IPS-NIHi7 (cell line): ENCODE measurements around the gene JPH4.
A peak's percentile ranks its signal among the peaks of the same experiment; 100 is the strongest.

Experiments used
- DNase-seq: peaks from one replicate; pipeline ENCODE4 v3.0.0; 2012; ENCODE audit warnings: mixed read lengths; ENCODE audit errors: extremely low spot score

Gene JPH4

GRCh38 chr14:23579739-23580138 lies 1.1 kb upstream of the JPH4 start:
- DNase-seq, result no peak

- no peak for DNase-seq
These were observed 681 bp upstream of the JPH4 start for GRCh38 chr14:23579311-23579630.

GRCh38 chr14:23577710-23578392 lies 739 bp downstream of the JPH4 start:
- no peak for DNase-seq

- DNase-seq, result no peak
These were observed 1.4 kb downstream of the JPH4 start for GRCh38 chr14:23577004-23577681.

- no peak for DNase-seq
These were observed 5.1 kb downstream of the JPH4 start for GRCh38 chr14:23573384-23574015.

GRCh38 chr14:23572836-23573235 lies 5.8 kb downstream of the JPH4 start:
- no peak for DNase-seq

- DNase-seq, result no peak
These were observed 6.1 kb downstream of the JPH4 start for GRCh38 chr14:23572524-23572828.

GRCh38 chr14:23571701-23572523 lies 6.7 kb downstream of the JPH4 start:
- DNase-seq, result no peak

GRCh38 chr14:23570806-23571483 lies 7.6 kb downstream of the JPH4 start:
- DNase-seq, result no peak

GRCh38 chr14:23569443-23570151 lies 9.0 kb downstream of the JPH4 start:
- DNase-seq, result peak; percentile 69

- DNase-seq, result no peak
These were observed 9.8 kb downstream of the JPH4 start for GRCh38 chr14:23568600-23569331.

- no peak for DNase-seq
These were observed 10.5 kb downstream of the JPH4 start for GRCh38 chr14:23568021-23568599.

GRCh38 chr14:23567186-23568020 lies 11.2 kb downstream of the JPH4 start, which contains the start of gene AP1G2:
Gene AP1G2, minus strand, starts transcription at chr14:23567791. Its CDS starts 477 bp downstream, at chr14:23567314.
- DNase-seq, result peak; percentile 92

GRCh38 chr14:23566778-23567185 lies 11.8 kb downstream of the JPH4 start:
- DNase-seq, result no peak

GRCh38 chr14:23566112-23566777 lies 12.3 kb downstream of the JPH4 start:
- DNase-seq, result no peak

GRCh38 chr14:23565626-23566025 lies 13.0 kb downstream of the JPH4 start:
- DNase-seq, result no peak

GRCh38 chr14:23564876-23565275 lies 13.7 kb downstream of the JPH4 start:
- no peak for DNase-seq

- DNase-seq, result no peak
These were observed 14.3 kb downstream of the JPH4 start for GRCh38 chr14:23564181-23564812.
